Raji (cell line): ENCODE data around the gene CAPN10.

Experiments used
- POLR2A ChIP-seq: IDR thresholded peaks from 2 replicates; pipeline ENCODE4 v1.6.1; 2011; ENCODE audit warnings: low read depth, low read length, control low read depth; ENCODE audit not compliant: insufficient read depth

CAPN10 gene

GRCh38 chr2:240586198-240586918 lies at the start of gene CAPN10:
Gene CAPN10, plus strand, starts transcription at chr2:240586734. Its CDS starts 178 bp downstream, at chr2:240586912.
- TF ChIP-seq POLR2A = peak; percentile 79

GRCh38 chr2:240538031-240538780 lies 48.3 kb upstream of the CAPN10 start:
- no peak for TF ChIP-seq POLR2A

GRCh38 chr2:240539906-240540305 lies 46.6 kb upstream of the CAPN10 start:
- TF ChIP-seq POLR2A = no peak

- no peak for TF ChIP-seq POLR2A
Measured at GRCh38 chr2:240551288-240551687, 35.2 kb upstream of the CAPN10 start.

- TF ChIP-seq POLR2A = no peak
Measured at GRCh38 chr2:240551811-240552210, 34.7 kb upstream of the CAPN10 start.

GRCh38 chr2:240553956-240554480 lies 32.5 kb upstream of the CAPN10 start:
- no peak for TF ChIP-seq POLR2A

- TF ChIP-seq POLR2A = no peak
Measured at GRCh38 chr2:240554767-240555493, 31.6 kb upstream of the CAPN10 start.

GRCh38 chr2:240555541-240556250 lies 30.8 kb upstream of the CAPN10 start:
- no peak for TF ChIP-seq POLR2A

- no peak for TF ChIP-seq POLR2A
Measured at GRCh38 chr2:240556553-240557100, 29.9 kb upstream of the CAPN10 start.

- TF ChIP-seq POLR2A = no peak
Measured at GRCh38 chr2:240557101-240557751, 29.3 kb upstream of the CAPN10 start.

- TF ChIP-seq POLR2A = no peak
Measured at GRCh38 chr2:240557808-240558207, 28.7 kb upstream of the CAPN10 start, which contains the start of gene ANKMY1. Gene ANKMY1, minus strand, starts transcription at chr2:240557988. Its CDS starts 653 bp downstream, at chr2:240557335.

- no peak for TF ChIP-seq POLR2A
Measured at GRCh38 chr2:240558236-240558761, 28.2 kb upstream of the CAPN10 start.

- no peak for TF ChIP-seq POLR2A
Measured at GRCh38 chr2:240559286-240559685, 27.2 kb upstream of the CAPN10 start.

GRCh38 chr2:240560084-240560479 lies 26.5 kb upstream of the CAPN10 start, which contains the start of gene DUSP28:
Gene DUSP28, plus strand, starts transcription at chr2:240560357. Its CDS starts 328 bp downstream, at chr2:240560685.
- TF ChIP-seq POLR2A = peak; percentile 89
